Stimulated activated naive CD8-positive, alpha-beta T cell treated with anti-CD3 and anti-CD28 coated beads, Interleukin-15, amount 100 ng/mL, for 72 hours (primary cell): ENCODE data around the gene ZNRF3.

Experiments used
- ATAC-seq: fragments of 150-1000 bp; cut with Tn5 transposase; 2 replicates; pipeline ENCODE4 v1.10.0; 2021; ENCODE audit warnings: mild to moderate bottlenecking, moderate library complexity
- DNase-seq, 2 donors: peaks; one replicate each; pipeline ENCODE4 v3.0.0; 2021 to 2022
- H3K27ac Mint-ChIP-seq, 2 donors: one replicate each; pipeline ENCODE4 v1.8.0; 2022; ENCODE audit warnings: mild to moderate bottlenecking in 2 of 2, mixed read lengths in 2 of 2, moderate library complexity in 2 of 2
- H3K27me3 Mint-ChIP-seq: one replicate; pipeline ENCODE4 v1.8.0; 2022; ENCODE audit warnings: mixed read lengths
- H3K4me1 Mint-ChIP-seq: one replicate; pipeline ENCODE4 v1.8.0; 2022; ENCODE audit warnings: mild to moderate bottlenecking, mixed read lengths
- H3K4me3 Mint-ChIP-seq, 2 donors: one replicate each; pipeline ENCODE4 v1.8.0; 2022; ENCODE audit warnings: mild to moderate bottlenecking in 2 of 2, mixed read lengths in 2 of 2, moderate library complexity in 1 of 2
- H3K9me3 Mint-ChIP-seq, 2 donors: one replicate each; pipeline ENCODE4 v1.8.0; 2022; ENCODE audit warnings: mixed read lengths in 2 of 2

Gene ZNRF3

GRCh38 chr22:28986366-28986765 lies 103.0 kb downstream of the ZNRF3 start:
- no peak for ATAC-seq
- H3K4me1 Mint-ChIP-seq: peaks cover 5% of the 10 kb centered on the region
- H3K9me3 Mint-ChIP-seq: peaks cover 5 to 14% of the 10 kb centered on the region in 2 donors
- no peak overlapping the region for H3K4me3 Mint-ChIP-seq
- DNase-seq: no peak
- H3K27ac Mint-ChIP-seq: no peak overlapping the region
- peaks cover 31% of the 10 kb centered on the region for H3K27me3 Mint-ChIP-seq

- no peak for ATAC-seq
- no peak for DNase-seq
- Mint-ChIP-seq H3K27me3 (peaks cover 28% of the 10 kb centered on the region), H3K9me3 (peaks cover 5 to 14% of the 10 kb centered on the region in 2 donors), H3K4me3 (no peak overlapping the region), H3K4me1 (peaks cover 5% of the 10 kb centered on the region), H3K27ac (no peak overlapping the region)
These were observed 105.1 kb downstream of the ZNRF3 start for GRCh38 chr22:28988457-28988856.

- Mint-ChIP-seq H3K27me3 (peaks cover 22% of the 10 kb centered on the region), H3K27ac (no peak overlapping the region), H3K4me1 (peaks cover 5% of the 10 kb centered on the region), H3K9me3 (peaks cover 5 to 14% of the 10 kb centered on the region in 2 donors), H3K4me3 (no peak overlapping the region)
- DNase-seq (peak in 1 of 2 donors; percentile 10), ATAC-seq (peak; percentile 72)
These were observed 105.7 kb downstream of the ZNRF3 start for GRCh38 chr22:28989035-28989464.

GRCh38 chr22:28989484-28989883 lies 106.1 kb downstream of the ZNRF3 start:
- no peak for DNase-seq
- no peak overlapping the region for H3K27ac Mint-ChIP-seq
- H3K27me3 Mint-ChIP-seq: peaks cover 18% of the 10 kb centered on the region
- peaks cover 5 to 14% of the 10 kb centered on the region in 2 donors for H3K9me3 Mint-ChIP-seq
- no peak overlapping the region for H3K4me3 Mint-ChIP-seq
- H3K4me1 Mint-ChIP-seq: peaks cover 5% of the 10 kb centered on the region
- no peak for ATAC-seq

- Mint-ChIP-seq H3K27ac (no peak overlapping the region), H3K4me1 (peaks cover 5% of the 10 kb centered on the region), H3K27me3 (peaks cover 16% of the 10 kb centered on the region), H3K9me3 (peaks cover 5 to 13% of the 10 kb centered on the region in 2 donors), H3K4me3 (no peak overlapping the region)
- DNase-seq: no peak
- no peak for ATAC-seq
These were observed 106.5 kb downstream of the ZNRF3 start for GRCh38 chr22:28989912-28990311.

- no peak overlapping the region for H3K4me3 Mint-ChIP-seq
- DNase-seq (no peak), ATAC-seq (no peak)
- H3K27ac Mint-ChIP-seq: no peak overlapping the region
- H3K4me1 Mint-ChIP-seq: peaks cover 5% of the 10 kb centered on the region
- H3K27me3 Mint-ChIP-seq: peaks cover 8% of the 10 kb centered on the region
- no peaks in the 10 kb centered on the region for H3K9me3 Mint-ChIP-seq
These were observed 109.4 kb downstream of the ZNRF3 start for GRCh38 chr22:28992565-28993356.

- DNase-seq (no peak), ATAC-seq (no peak)
- Mint-ChIP-seq H3K27me3 (peaks cover 8% of the 10 kb centered on the region), H3K9me3 (no peaks in the 10 kb centered on the region), H3K4me1 (peaks cover under 1% of the 10 kb centered on the region), H3K27ac (no peak overlapping the region), H3K4me3 (no peak overlapping the region)
These were observed 111.2 kb downstream of the ZNRF3 start for GRCh38 chr22:28994522-28994921.

- no peak overlapping the region for H3K4me3 Mint-ChIP-seq
- no peak for DNase-seq
- no peak overlapping the region for H3K27ac Mint-ChIP-seq
- no peaks in the 10 kb centered on the region for H3K9me3 Mint-ChIP-seq
- H3K27me3 Mint-ChIP-seq: peaks cover 8% of the 10 kb centered on the region
- no peak for ATAC-seq
- H3K4me1 Mint-ChIP-seq: no peaks in the 10 kb centered on the region
These were observed 112.2 kb downstream of the ZNRF3 start for GRCh38 chr22:28995551-28995950.

- H3K4me3 Mint-ChIP-seq: no peak overlapping the region
- peaks cover 16% of the 10 kb centered on the region for H3K27me3 Mint-ChIP-seq
- no peaks in the 10 kb centered on the region for H3K9me3 Mint-ChIP-seq
- no peak overlapping the region for H3K27ac Mint-ChIP-seq
- no peaks in the 10 kb centered on the region for H3K4me1 Mint-ChIP-seq
- DNase-seq: no peak
- no peak for ATAC-seq
These were observed 114.0 kb downstream of the ZNRF3 start for GRCh38 chr22:28997342-28997741.

- DNase-seq: no peak
- H3K4me3 Mint-ChIP-seq: no peak overlapping the region
- ATAC-seq: no peak
These were observed 115.3 kb downstream of the ZNRF3 start for GRCh38 chr22:28998681-28999080.

GRCh38 chr22:28999510-28999909 lies 116.1 kb downstream of the ZNRF3 start:
- ATAC-seq (no peak), DNase-seq (no peak)
- no peak overlapping the region for H3K27ac Mint-ChIP-seq
- peaks cover 5% of the 10 kb centered on the region for H3K4me1 Mint-ChIP-seq
- peaks cover 29% of the 10 kb centered on the region for H3K27me3 Mint-ChIP-seq
- H3K9me3 Mint-ChIP-seq: no peaks in the 10 kb centered on the region
- H3K4me3 Mint-ChIP-seq: no peak overlapping the region

More at GRCh38 chr22:28998681-28999080, 115.3 kb downstream of the ZNRF3 start:
- no peaks in the 10 kb centered on the region for H3K4me1 Mint-ChIP-seq
- H3K27me3 Mint-ChIP-seq: peaks cover 21% of the 10 kb centered on the region
- no peak overlapping the region for H3K27ac Mint-ChIP-seq
- H3K9me3 Mint-ChIP-seq: no peaks in the 10 kb centered on the region

GRCh38 chr22:28999919-29000556 lies 116.7 kb downstream of the ZNRF3 start:
- DNase-seq (no peak), ATAC-seq (no peak)
- no peaks in the 10 kb centered on the region for H3K9me3 Mint-ChIP-seq
- no peak overlapping the region for H3K27ac Mint-ChIP-seq
- H3K4me3 Mint-ChIP-seq: no peak overlapping the region
- H3K4me1 Mint-ChIP-seq: peaks cover 9% of the 10 kb centered on the region
- peaks cover 34% of the 10 kb centered on the region for H3K27me3 Mint-ChIP-seq

GRCh38 chr22:29000641-29001040 lies 117.3 kb downstream of the ZNRF3 start:
- Mint-ChIP-seq H3K4me1 (peaks cover 11% of the 10 kb centered on the region), H3K4me3 (no peak overlapping the region), H3K27me3 (peaks cover 41% of the 10 kb centered on the region), H3K9me3 (no peaks in the 10 kb centered on the region), H3K27ac (no peak overlapping the region)
- no peak for DNase-seq
- no peak for ATAC-seq

- Mint-ChIP-seq H3K27ac (no peak overlapping the region), H3K9me3 (no peaks in the 10 kb centered on the region), H3K4me3 (no peak overlapping the region), H3K27me3 (peaks cover 57% of the 10 kb centered on the region), H3K4me1 (peaks cover 11% of the 10 kb centered on the region)
- DNase-seq (no peak), ATAC-seq (no peak)
These were observed 119.2 kb downstream of the ZNRF3 start for GRCh38 chr22:29002603-29003002.

- ATAC-seq (no peak), DNase-seq (no peak)
- H3K4me1 Mint-ChIP-seq: peaks cover 11% of the 10 kb centered on the region
- H3K9me3 Mint-ChIP-seq: no peaks in the 10 kb centered on the region
- H3K4me3 Mint-ChIP-seq: no peak overlapping the region
- H3K27me3 Mint-ChIP-seq: peaks cover 67% of the 10 kb centered on the region
- H3K27ac Mint-ChIP-seq: no peak overlapping the region
These were observed 120.2 kb downstream of the ZNRF3 start for GRCh38 chr22:29003552-29003951.

- DNase-seq: no peak
- ATAC-seq: no peak
- H3K27me3 Mint-ChIP-seq: peaks cover 72% of the 10 kb centered on the region
- peaks cover 11% of the 10 kb centered on the region for H3K4me1 Mint-ChIP-seq
- no peak overlapping the region for H3K4me3 Mint-ChIP-seq
- no peak overlapping the region for H3K27ac Mint-ChIP-seq
- no peaks in the 10 kb centered on the region for H3K9me3 Mint-ChIP-seq
These were observed 120.7 kb downstream of the ZNRF3 start for GRCh38 chr22:29003975-29004646.
